Kidney glomerular epithelial cell (primary cell): ENCODE data around the gene FIGNL1.

Source experiments
- DNase-seq: peaks from one replicate; lab custom pipeline; 2025; lab: John Stamatoyannopoulos, UW

FIGNL1 gene

DNA sequence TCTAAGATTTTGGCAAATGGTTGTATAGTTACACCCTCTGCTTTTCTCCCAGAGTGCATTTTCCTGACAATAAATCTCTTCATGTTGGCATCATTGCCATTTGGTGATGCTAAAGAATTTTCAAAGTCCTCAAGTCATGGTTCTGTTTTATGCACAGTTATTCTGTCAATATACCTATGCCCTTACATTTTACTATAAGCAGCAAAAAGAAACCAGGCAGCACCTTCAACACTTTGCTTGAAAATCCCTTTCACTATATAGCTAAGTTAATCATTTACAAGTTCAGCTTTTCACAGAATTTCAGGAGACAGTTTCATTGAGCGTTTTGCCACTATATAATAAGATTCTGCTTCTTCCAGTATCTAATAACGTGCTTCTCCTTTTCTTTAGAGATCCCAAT lies 22.6 kb downstream of the FIGNL1 start:
- DNase-seq = no peak

DNA sequence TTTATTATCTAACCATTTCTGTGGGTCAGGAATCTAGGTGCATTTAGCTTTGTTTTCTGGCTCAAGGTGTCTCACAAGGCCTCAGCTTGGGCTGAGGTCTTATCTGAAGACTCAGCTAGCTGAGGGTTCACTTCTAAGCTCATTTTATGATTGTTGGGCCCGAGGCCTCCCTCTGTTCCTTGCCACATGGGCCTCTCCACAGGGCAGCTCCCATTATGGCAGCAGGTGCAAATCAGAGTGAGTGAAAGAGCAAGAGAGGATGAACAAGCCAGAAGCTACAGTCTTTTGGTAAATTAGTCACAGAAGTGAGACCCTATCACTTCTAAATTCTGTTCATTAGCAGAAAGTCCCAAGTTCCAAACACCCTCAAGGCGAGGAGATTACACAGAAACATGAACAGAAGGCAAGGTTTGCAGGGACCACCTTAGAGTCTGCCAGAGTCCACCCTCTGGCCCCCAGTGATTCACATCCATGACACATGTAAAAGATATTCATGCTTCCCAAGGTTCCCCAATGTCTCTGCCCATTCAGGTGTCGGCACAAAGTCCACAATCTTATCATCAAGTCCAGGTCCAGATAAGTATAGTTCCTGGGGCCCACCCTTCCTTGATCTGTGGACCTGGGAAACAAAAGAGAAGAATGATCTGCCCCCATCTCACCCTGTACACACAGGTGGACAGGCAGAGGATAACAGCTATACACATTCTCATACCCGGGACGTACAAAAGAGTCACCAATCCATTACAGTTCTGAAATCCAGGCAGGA lies 23.7 kb downstream of the FIGNL1 start:
- DNase-seq = no peak

DNA sequence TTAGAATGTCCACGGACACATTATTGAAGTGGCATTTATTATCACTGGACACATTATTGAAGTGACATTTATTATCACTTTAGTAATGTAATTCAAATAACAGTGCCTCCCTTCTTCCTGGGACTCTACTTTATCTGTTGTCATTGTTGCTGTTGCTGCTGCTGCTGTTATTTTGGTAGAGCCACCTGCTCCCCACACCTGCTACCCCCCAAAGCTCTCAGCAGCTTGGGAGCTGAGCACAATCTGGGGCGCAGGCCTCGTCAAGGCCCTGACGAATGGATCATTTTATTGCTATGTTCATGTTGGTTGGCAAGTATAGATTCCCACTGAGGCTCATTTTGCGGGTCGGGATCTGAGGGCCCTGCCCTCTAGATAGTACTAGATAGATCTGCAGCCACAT lies 24.8 kb downstream of the FIGNL1 start:
- DNase-seq = no peak

DNA sequence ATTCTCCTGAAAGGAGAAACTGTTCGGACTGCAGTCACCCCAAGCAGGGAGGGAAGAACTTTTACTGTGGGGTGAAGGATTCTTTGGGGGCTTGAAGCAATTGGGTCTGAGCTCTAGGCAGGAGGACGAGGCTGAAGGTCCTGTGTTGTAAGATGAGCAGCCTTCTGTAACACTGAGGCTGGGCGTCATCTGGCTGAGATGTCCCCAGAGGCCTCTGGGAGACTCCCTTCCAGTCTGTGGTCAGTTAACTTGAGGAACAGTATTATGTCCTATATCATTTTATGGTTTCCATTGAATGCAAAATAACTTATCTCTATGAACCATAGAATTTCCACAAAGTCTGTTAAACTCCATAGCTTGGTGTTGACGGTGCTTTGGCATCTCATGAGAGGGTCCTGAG lies 26.3 kb downstream of the FIGNL1 start:
- DNase-seq = no peak

DNA sequence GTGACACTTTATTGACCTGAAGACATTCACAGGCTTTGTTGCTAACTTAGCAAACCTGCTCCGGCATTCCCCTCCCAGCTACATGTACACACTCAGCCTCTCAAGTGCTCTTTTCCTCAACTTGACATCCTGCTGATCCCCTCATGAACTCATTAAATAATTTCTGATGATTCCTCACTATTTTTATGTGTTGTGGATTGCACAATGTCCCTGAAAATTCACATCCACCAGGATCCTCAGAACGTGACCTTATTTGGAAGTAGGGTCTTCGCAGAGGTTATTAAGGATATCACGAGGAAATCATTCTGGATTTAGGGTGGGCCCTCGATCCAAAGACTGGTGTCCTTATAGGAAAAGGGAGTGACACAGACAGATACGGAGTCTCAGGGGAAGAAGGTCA lies 27.3 kb downstream of the FIGNL1 start:
- DNase-seq = no peak

DNA sequence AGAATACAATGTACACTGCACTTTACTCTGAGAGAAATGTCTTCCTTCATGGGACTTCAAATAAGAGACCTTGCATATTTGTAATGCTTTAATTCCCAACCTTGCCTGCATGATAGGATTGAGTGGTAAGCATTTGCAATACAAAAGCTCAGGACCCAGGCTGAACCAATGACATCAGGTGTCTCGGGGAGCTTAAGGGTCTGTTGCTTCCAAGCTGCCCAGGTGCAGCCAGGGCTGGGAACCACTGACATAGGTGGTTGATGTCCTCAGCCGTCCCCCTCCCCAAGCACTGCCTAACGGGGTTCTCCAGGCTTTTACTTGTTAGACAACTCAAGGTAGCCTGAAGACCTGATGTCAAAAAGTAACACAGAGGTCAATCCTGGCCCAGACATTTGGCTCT lies 29.1 kb downstream of the FIGNL1 start:
- DNase-seq = no peak

DNA sequence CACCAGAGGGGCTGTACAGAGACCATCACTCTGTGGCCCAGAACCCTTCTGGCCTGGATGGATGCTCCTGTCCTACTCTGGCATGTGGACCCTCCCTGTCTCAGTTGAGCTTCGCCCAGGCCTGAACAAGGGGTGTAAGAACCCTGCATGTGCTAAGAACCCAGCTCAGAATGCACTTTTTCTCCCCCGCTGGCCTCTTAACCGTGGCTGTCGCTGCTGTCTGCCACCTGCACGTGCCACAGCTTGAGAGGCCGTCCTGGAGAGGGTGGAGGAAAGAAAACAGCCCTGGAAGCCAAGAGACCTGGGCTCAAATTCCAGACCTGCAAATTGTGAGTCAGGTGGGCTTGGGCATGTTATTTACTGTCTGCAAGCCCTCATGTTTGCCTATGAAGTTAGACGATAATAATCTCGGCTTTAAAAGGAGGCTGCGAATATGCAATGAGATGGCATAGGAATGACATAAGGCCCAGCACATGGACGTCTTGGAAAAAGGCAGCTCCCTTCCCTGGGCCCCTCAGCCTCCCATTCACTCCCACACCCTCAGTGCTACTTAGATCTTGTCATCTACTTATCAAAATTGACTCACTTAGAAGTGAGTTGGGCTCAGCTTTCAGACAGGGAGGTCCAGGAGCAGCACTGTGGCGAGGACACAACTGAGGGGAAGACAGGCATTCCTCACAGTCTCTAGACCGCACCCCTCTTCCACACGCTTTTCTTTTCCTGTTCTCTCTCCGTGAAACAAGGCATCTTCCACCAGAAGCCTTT lies 31.4 kb downstream of the FIGNL1 start:
- DNase-seq = no peak

DNA sequence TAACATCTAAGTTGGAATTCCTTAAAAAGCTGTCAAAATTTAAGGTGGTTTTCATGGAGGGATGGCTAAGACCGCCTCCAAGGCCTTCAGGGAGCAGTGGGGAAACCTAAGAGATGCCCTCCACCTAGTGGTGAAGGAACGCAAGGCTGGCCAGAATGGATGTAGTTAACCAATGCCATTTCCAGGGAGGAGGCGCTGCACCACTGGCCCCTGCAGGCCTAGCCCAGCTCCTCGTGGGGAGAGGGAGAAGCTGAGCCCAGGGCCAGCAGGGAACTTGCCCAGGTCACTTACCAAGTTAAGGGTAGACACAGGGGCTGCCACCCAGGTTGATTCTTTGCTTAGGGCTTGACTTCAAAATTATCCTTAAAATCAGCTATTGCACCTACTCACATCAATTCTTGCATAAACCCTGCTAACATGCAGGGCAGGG lies 32.0 kb downstream of the FIGNL1 start:
- peak; percentile 83 for DNase-seq

DNA sequence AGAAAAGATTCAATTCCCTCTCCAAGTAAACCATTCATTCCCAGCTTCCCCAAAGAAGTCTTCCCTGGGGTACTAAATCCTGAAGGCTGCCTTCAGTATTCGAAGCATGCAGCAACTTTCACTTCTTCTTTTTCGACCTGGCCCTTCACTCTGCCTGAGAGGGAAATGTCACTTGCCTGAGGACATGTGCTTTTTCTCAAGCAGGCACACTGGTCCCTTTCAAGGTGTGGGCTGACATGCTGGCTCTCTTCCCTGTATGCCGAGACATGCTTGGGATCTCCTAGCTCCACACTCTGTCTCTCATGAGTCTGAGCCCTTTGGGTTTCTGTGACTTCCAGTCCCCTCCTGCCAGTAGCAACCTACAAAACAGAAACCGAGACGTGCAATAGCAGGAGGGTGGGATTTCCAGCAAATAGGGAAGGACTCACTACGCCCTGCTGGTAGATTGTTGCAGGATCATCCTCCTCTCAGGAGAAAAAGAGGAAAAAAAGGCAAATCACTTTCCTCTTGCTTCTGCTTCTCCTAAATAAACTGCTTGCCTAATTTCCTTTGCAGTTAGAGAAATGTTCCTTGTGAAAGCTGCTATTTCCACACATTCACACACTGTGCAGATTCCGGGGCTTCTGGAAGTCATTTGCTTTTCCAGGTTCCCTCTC lies 33.5 kb downstream of the FIGNL1 start:
- DNase-seq = no peak

DNA sequence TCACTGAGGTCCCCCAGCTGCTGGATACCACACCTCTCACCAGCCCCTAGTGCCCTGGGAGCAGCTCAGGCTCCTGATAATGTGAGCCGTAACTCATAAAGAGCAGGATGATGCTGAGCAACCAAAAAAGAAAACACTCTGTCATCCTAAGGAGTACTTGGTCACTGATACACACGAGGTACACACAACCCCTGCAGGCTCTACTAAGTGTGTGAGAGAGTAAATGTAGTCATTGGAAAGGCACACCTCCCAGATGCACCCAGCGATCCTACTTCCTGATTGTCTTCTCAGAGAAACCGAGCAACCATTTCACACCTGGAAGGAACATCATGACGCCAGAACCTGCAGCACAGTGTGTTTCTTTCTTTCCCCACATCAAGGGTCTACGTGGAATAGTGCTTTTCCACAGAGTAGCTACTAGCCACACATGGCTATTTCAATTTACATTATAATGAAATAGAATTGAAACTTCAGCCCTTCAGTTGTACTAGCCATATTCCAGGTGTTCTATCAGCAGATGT lies 34.2 kb downstream of the FIGNL1 start:
- DNase-seq = no peak

DNA sequence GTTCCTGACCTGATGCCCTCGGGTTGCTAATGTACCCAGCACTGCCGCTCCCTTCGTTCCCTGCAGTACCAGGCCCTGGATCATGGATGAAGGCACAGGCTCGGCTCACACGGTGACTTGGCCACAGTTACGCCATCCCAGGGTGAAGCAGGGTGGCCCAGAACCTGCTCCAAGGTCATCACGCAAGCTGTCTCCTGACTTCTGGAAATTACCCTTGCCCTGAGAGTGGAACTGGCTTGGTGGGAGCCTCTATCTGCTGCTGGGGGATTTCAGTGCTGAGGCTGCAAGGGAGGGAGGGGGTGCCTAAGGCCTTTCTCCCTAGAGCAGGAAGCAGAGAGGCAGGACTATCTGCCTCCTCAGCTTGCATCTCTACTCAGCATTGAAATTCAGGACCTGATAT lies 36.6 kb downstream of the FIGNL1 start:
- no peak for DNase-seq

DNA sequence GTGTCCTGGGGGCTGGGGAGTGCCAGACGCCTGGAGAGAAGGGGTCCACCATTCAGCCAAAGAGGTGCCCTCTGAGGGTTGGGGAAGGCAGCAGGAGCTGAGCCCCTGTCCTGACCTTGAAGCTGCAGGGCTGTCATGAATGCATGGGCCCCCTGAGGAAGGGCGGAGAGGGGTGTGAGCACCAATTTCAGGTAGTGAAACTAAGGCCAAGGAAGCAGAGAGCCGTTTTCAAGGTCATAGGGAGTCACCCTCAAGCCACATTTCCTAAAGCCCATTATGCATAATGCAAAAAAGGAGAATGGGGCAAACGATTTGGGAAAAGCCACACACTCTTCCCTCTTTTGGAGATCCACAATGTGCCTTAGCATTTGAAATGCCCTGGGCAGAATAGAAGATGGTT lies 37.2 kb downstream of the FIGNL1 start:
- no peak for DNase-seq

DNA sequence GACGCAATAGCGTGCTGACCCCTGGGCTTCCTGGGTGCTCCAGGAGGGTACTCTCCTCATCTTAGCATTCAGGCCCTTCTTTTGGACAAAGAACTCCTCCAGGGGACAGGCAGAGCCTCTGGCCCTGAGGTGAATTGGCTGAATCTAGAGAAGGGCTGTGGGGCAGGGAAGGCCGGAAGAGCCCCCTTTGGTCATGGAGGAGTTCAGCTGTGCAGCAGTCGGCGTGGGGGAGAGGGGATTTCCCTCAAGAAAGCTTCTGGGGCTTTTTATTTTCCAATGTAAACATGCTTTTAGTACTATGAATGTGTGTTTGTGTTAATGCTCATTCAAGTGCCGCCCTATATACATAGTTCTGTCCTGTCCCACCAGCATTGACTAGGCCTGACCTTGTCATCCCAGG lies 38.8 kb downstream of the FIGNL1 start:
- DNase-seq = no peak

DNA sequence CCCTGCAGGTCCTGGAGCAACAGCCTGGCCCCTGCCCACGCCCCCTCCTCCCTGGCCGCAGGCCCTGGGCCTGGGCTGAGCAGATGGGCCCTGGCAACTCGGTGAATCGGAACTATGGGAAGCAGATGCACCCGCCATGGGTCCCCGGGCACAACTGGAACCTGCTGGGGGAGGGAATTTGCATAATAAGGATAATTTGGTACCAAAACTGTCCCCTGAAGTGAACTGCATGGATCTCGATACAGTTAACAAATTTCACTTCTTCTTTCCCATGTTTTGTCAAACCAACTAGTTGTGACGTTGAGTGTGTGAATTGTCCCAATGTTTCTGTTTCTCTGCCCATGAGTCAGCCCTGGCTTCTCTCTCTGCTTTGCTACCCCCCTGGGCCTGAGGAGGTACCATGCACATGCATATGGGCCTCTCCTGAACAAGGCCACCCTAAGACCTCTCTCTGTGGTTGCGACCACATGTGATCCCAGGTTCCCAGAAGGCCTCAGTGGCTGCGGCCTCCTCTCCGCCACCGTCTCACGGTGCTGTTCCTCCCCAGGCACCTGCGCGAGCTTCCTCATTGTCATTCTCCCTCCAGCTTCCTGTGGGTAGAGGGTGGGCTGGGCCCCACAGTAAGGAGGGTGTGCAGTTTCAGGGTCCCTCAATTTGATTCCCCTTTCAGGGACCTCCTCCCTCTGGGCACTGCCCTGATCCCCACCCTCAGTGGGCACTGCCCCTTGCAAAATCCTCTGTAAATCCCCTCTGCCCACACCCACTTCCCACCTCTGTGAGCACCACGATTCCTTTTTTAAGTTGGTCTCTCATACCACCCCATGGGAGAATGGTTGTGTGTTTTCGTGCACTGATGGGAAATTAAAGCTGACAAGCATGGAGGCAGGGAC lies 40.0 kb downstream of the FIGNL1 start:
- no peak for DNase-seq

DNA sequence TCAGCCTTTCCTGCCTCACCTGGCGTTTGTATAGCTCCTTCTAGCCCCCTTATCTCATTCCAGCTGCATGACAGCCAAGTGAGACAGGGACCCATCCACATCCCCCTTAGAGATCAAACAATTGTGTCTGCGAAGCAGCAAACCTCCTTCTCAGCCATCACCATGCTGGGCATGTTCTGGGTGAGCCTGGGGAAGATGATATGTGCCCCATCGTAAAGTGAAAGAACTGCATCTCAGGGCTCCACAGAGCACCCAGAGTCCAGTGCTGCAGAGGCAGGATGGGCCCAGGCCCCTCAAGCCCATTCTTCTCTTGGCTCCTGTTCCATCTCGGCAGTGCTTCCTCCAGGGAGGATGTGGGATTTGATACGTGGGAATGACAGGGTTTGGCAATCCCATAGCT lies 43.2 kb downstream of the FIGNL1 start:
- no peak for DNase-seq

DNA sequence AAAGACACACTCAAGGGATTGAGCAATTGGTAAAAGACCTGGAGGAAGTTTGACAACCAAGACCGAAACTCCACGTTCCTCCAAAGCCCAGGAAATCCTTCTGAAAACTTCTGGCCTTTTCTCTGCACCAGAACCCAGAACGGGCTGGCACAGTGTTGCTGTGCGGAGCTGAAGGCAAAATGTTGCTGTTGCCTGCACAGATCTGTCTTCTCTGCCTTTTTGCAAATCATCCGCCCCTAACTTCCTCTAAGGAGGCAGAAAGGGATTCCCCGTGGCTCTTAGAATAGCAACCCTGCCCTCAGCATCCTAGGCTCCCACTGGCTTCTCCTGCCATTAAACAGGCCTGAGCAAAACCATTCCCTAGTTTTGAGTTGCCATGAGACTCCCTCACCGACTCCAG lies 44.9 kb downstream of the FIGNL1 start:
- DNase-seq = no peak

DNA sequence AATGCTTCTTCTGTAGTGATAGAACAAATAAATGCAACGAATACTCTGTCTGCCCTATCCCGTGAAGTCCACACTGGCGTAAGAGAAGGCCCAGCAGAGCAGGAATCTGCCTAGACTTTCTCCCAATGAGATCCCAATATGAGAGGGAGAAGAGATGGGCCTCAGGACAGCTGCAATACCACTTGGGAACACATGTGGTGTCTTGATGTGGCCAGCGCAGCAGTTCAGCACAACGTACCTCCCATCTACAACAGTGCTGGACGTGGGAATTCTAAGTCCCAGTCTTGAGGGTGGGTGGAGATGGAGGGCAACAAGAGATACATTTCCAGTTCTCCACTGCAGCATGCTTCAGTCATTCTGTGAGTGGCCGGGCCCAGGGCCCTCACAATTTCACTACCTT lies 45.8 kb downstream of the FIGNL1 start:
- no peak for DNase-seq

DNA sequence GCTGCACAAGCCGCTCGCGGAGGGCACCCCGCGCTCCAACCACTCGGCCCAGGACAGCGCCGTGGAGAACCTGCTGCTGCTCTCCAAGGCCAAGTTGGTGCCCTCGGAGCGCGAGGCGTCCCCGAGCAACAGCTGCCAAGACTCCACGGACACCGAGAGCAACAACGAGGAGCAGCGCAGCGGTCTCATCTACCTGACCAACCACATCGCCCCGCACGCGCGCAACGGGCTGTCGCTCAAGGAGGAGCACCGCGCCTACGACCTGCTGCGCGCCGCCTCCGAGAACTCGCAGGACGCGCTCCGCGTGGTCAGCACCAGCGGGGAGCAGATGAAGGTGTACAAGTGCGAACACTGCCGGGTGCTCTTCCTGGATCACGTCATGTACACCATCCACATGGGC lies 50.0 kb downstream of the FIGNL1 start:
- no peak for DNase-seq

DNA sequence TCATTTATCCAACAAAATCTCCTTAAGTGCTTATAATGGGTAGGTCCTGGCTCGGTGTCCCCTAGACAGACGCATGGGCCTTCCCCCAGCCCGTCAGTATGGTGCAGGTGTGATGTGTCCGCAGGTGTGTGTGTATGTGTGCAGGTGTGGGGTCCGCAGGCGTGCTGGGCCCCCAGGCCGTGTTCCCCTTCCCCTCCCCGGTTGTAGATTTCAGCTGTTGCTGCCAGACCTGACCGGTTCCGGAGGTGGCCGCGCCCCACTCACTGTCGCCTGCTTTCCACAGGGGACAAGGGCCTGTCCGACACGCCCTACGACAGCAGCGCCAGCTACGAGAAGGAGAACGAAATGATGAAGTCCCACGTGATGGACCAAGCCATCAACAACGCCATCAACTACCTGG lies 50.5 kb downstream of the FIGNL1 start:
- DNase-seq = no peak

DNA sequence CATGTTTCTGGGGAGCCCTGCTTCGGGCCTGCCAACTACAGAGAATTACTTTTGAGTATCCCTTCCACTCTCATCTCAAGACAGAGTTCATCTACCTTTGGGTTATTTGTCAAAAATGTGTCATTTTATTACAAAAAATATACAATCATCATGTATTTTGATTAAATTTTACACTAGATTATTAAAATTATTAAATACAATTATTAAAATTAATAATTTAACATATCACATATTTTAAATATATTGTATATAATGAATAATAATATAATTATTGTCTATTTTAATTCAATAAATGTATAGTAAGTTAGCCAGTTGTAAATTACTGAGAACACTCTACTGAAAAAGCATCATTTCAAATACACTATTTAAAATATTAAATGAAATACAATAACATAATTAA lies 50.9 kb downstream of the FIGNL1 start:
- no peak for DNase-seq

DNA sequence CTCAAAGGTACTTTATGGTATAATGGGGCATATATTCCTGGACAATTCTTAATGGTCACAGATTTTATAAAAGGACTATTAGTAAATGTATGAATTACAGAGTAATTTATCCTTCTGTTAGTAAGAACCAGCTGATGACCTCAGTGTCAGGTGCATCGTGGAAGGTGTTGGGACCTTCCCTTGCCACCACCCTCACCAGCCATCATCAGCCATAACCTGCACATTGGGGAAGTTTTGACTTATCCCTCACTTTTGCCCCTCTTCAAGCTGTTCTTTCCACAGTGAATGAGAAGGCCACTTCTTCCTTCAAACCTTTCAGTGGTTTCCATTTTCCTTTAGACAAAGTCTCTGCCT lies 52.2 kb downstream of the FIGNL1 start:
- no peak for DNase-seq
